T-helper 9 cell (primary cell): ENCODE measurements around the gene SNED1.

Source experiments
- DNase-seq: peaks from one replicate; pipeline ENCODE4 v3.0.0-alpha.2; 2020

SNED1 gene

GRCh38 chr2:241030883-241031282, 32.5 kb downstream of the SNED1 start:
- no peak for DNase-seq

- DNase-seq: no peak
Observed at GRCh38 chr2:241031436-241032165, 33.2 kb downstream of the SNED1 start.

GRCh38 chr2:241033336-241033987, 35.0 kb downstream of the SNED1 start:
- no peak for DNase-seq

- no peak for DNase-seq
Observed at GRCh38 chr2:241033994-241034393, 35.6 kb downstream of the SNED1 start.

- no peak for DNase-seq
Observed at GRCh38 chr2:241034490-241035141, 36.2 kb downstream of the SNED1 start.

- peak; percentile 62 for DNase-seq
Observed at GRCh38 chr2:241035142-241035817, 36.9 kb downstream of the SNED1 start.

- DNase-seq: peak; percentile 59
Observed at GRCh38 chr2:241035818-241036396, 37.5 kb downstream of the SNED1 start.

- DNase-seq: peak; percentile 46
Observed at GRCh38 chr2:241036397-241036963, 38.1 kb downstream of the SNED1 start.

GRCh38 chr2:241036964-241037421, 38.6 kb downstream of the SNED1 start:
- DNase-seq: no peak

GRCh38 chr2:241037498-241037897, 39.1 kb downstream of the SNED1 start:
- DNase-seq: no peak

GRCh38 chr2:241038374-241039180, 40.2 kb downstream of the SNED1 start:
- DNase-seq: no peak

GRCh38 chr2:241039416-241039815, 41.0 kb downstream of the SNED1 start:
- no peak for DNase-seq

- no peak for DNase-seq
Observed at GRCh38 chr2:241040081-241040803, 41.8 kb downstream of the SNED1 start.

GRCh38 chr2:241041589-241042158, 43.3 kb downstream of the SNED1 start:
- DNase-seq: no peak

GRCh38 chr2:241043581-241043980, 45.2 kb downstream of the SNED1 start:
- no peak for DNase-seq

GRCh38 chr2:241047253-241048010, 49.0 kb downstream of the SNED1 start:
- DNase-seq: no peak

GRCh38 chr2:241048149-241048948, 49.9 kb downstream of the SNED1 start:
- DNase-seq: no peak

GRCh38 chr2:241048949-241049343, 50.5 kb downstream of the SNED1 start:
- no peak for DNase-seq
